ENCODE measurements around the gene HRC.
"Not testable (repeated sequence)": the region's sequence is repeated elsewhere in the genome, so short reads cannot be mapped to it uniquely, and the experiment has no call there.

HRC gene

GRCh38 chr19:49160450-49161189 lies 5.4 kb upstream of the HRC start:
- DNase-seq (ENCODE audit: low spot score): no peak

- peak; percentile 93 for DNase-seq (ENCODE audit: low spot score)
Measured at GRCh38 chr19:49157445-49158224, 2.4 kb upstream of the HRC start, which contains the start of gene TRPM4. TRPM4 (plus strand) TSS chr19:49157792; CDS start chr19:49157867, 75 bp downstream.

GRCh38 chr19:49155820-49156346 lies 687 bp upstream of the HRC start:
- DNase-seq (ENCODE audit: low spot score): no peak

- no peak for DNase-seq (ENCODE audit: low spot score)
Measured at GRCh38 chr19:49154279-49154678, 917 bp downstream of the HRC start.

- DNase-seq (ENCODE audit: low spot score): no peak
Measured at GRCh38 chr19:49153167-49153809, 1.9 kb downstream of the HRC start.

DNA sequence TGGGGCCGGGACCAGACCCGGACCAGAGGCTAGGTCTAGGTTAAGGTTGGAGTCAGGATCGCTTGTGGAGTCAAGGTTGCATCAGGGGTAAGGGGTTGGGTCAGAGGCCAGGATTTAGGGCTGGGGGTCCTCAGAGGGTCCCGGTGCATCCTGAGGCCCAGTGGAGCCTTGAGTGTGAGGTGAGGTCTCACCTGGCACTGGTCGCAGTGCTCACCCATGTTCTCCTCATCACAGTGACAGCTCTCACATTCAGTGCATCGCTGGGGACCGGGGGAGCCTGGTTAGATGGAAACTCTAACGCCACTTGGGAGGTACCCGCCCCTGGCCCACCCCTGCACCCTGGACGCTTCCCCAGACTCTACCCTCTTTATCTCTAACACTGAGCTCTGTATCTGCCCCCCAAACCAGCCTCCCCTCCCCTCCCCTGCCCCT lies 3.1 kb downstream of the HRC start:
- no peak for DNase-seq (ENCODE audit: low spot score)

GRCh38 chr19:49151267-49152118 lies 3.7 kb downstream of the HRC start:
- DNase-seq (ENCODE audit: low spot score): peak; percentile 85

DNA sequence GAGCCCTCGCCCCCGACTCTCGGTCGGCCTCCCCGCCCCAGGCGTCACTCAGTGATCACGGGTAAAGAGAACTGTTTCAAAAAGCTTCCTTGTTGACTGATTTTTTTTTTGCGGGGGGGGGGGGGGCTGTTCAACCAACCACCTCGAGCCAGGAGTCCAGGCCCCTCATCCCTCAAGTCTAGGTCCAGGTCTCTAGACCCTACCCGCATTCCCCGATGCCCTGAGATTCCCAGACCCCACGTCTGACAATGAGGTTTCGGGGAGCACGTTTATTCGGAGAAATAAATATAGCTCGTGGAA lies 4.3 kb downstream of the HRC start:
- DNase-seq (ENCODE audit: low spot score): no peak

- peak; percentile 92 for DNase-seq (ENCODE audit: low spot score)
Measured at GRCh38 chr19:49150106-49150943, 4.9 kb downstream of the HRC start.

- peak; percentile 63 for DNase-seq (ENCODE audit: low spot score)
Measured at GRCh38 chr19:49149652-49150105, 5.5 kb downstream of the HRC start.

GRCh38 chr19:49148784-49149651 lies 6.2 kb downstream of the HRC start:
- DNase-seq (ENCODE audit: low spot score): peak; percentile 94

- no peak for DNase-seq (ENCODE audit: low spot score)
Measured at GRCh38 chr19:49148044-49148682, 7.0 kb downstream of the HRC start.

GRCh38 chr19:49146408-49146770 lies 8.8 kb downstream of the HRC start:
- not testable (repeated sequence) for DNase-seq (ENCODE audit: low spot score)

DNA sequence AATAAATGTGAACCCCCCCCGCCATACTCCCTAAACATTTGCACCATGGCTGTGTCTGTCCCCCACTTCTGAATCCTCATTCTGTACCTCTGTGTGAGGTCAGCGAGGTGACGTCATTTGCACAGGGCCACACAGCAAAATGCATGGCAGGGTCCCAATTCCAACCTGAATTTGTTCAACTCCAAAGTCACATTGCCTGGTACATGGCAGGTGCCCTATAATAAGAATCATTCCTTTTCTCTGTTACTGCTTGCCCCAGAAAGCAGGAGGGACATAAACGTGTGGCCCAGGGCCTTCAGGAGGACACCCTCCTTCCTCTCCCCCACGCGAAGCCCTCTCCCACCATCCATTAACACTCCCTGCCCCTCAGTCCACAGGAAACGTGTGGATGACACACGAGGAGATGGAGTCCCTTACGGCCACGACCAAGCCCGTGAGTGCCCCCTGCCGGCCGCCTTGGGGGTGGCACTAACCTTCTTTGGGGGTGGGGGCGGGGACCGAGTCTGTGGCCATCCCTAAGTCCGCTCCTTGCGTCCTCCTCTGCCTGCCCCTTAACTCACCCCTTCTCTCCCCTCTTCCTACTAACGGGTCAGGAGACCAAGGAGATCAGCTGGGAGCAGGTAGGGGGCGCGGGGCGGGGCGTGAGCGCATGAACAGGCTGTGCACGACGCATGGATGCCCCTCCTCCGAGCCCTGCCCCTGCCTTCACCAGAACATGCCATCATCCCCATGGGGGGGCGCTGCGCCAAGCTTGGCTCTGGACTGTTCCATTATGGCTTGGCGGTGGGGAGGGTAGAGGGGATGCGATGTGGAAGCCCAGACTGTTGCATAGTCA lies 9.4 kb downstream of the HRC start:
- DNase-seq (ENCODE audit: low spot score): peak; percentile 92

- DNase-seq (ENCODE audit: low spot score): no peak
Measured at GRCh38 chr19:49142866-49143335, 12.3 kb downstream of the HRC start.

DNA sequence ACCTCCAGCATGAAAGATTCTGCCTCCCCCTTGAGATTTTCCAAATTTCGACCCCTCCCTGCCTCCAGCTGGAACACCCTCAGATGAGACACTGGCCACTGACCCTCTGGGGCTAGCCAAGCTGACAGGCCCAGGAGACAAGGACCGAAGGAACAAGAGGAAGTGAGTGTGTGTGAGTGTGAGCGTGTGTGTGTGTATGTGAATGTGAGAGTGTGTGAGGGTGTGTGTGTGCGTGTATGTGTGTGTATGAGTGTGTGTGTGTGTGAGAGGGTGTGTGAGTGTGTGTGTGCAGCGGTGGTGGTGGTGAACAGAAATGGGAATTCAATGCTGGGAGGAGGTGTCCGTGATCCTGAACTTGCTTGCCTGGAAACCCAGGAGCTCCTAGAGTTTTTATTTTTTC lies 13.8 kb downstream of the HRC start:
- DNase-seq (ENCODE audit: low spot score): no peak

- DNase-seq (ENCODE audit: low spot score): no peak
Measured at GRCh38 chr19:49140951-49141350, 14.2 kb downstream of the HRC start.

DNA sequence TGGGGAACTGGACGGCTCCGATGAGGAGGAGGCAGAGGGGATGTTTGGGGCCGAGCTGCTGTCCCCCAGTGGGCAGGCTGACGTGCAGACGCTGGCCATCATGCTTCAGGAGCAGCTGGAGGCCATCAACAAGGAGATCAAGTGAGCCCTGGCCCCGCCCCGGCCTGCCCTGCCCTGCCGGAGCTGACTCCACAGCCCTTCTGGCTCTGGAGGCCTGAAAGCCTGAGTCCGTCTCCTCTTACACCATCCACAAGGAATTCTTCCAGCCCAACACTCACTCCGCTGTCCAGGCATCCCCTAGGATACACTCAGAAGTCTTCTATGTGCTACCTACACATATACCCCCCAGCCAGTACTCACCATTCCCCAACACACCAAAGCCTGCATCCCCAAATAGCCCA lies 18.4 kb downstream of the HRC start:
- no peak for DNase-seq (ENCODE audit: low spot score)

Measured in HuH-7 (cell line).